GM12878 (cell line): ENCODE data around the gene LCN12. TPM values are rescaled to one million over a fixed set of nuclear protein-coding genes. Genes with fewer than 3 reads are reported as not detected.

ENCODE experiments used
- ATAC-seq: fragments of 200-7000 bp; cut with Tn5 transposase; 3 replicates; pipeline ENCODE4 v1.9.1; 2020; ENCODE audit warnings: mild to moderate bottlenecking, moderate library complexity
- BruUV-seq: library from RNA; stranded (reverse); fragments of 400-500 nt; replicated peaks from 2 replicates; lab custom pipeline; 2021; lab: Mats Ljungman, UMichigan
- CTCF ChIA-PET: fragments of 300-600 bp; sonication (Branson Sonifier 250); formaldehyde crosslinking; extraction: SDS; loops from one replicate; lab custom pipeline; 2021; ENCODE audit warnings: inconsistent platforms; lab: Yijun Ruan, JAX
- POLR2A ChIA-PET: fragments of 350-600 bp; formaldehyde crosslinking; extraction: SDS; loops from one replicate; lab custom pipeline; 2021; ENCODE audit warnings: inconsistent platforms; lab: Charles Lee
- RAD21 ChIA-PET: fragments of 300-600 bp; sonication (Branson Sonifier 250); formaldehyde crosslinking; loops from one replicate; lab custom pipeline; 2023; ENCODE audit warnings: antibody characterized with exemption; ENCODE audit not compliant: unreplicated experiment; lab: Charles Lee
- SMC1A ChIA-PET: fragments of 300-600 bp; sonication (Branson Sonifier 250); formaldehyde crosslinking; loops from one replicate; lab custom pipeline; 2023; ENCODE audit not compliant: unreplicated experiment, uncharacterized antibody; lab: Charles Lee
- DNase-seq: peaks from one replicate; pipeline ENCODE4 v3.0.0-alpha.2; 2011; ENCODE audit warnings: low read depth, low spot score
- FAIRE-seq: peaks from 3 replicates; lab custom pipeline; 2011; peaks lifted over from hg19 to GRCh38; lab: Jason Lieb, UNC
- H2AFZ ChIP-seq: 2 replicates; pipeline ENCODE4 v1.6.0; 2011; ENCODE audit warnings: low read depth, low read length, control low read depth; ENCODE audit not compliant: control insufficient read depth
- H3K27ac ChIP-seq: 2 replicates; pipeline ENCODE4 v1.5.1; 2011; ENCODE audit warnings: control low read depth; ENCODE audit not compliant: control insufficient read depth, insufficient read depth
- H3K27me3 ChIP-seq, 2 experiments: replicated peaks in 1 of 2; 2 replicates each; pipeline versions ENCODE4 v1.6.0 to v1.6.1; 2011; ENCODE audit warnings: low read length in 1 of 2; ENCODE audit not compliant: control insufficient read depth in 2 of 2, insufficient read depth in 2 of 2
- H3K36me3 ChIP-seq, 2 experiments: 2 replicates each; pipeline ENCODE4 v1.5.1; 2011; ENCODE audit warnings: low read length in 1 of 2; ENCODE audit not compliant: control insufficient read depth in 2 of 2, insufficient read depth in 2 of 2
- H3K4me1 ChIP-seq: 2 replicates; pipeline ENCODE4 v1.6.1; 2011; ENCODE audit warnings: mild to moderate bottlenecking, low read length, moderate library complexity, mixed read lengths; ENCODE audit not compliant: control insufficient read depth, insufficient read depth
- H3K4me2 ChIP-seq: 2 replicates; pipeline ENCODE4 v1.6.0; 2011; ENCODE audit warnings: control low read depth; ENCODE audit not compliant: control insufficient read depth, insufficient read depth
- H3K4me3 ChIP-seq: fragments of 200-600 bp; sonication (generic); 2 replicates; pipeline ENCODE4 v1.5.1; 2016
- H3K79me2 ChIP-seq: 2 replicates; pipeline ENCODE4 v1.6.0; 2011; ENCODE audit warnings: low read length; ENCODE audit not compliant: control insufficient read depth, insufficient read depth
- H3K9ac ChIP-seq: 2 replicates; pipeline ENCODE4 v1.8.0; 2011; ENCODE audit warnings: low read length, control low read depth, mixed read lengths; ENCODE audit not compliant: control insufficient read depth, insufficient read depth
- H3K9me3 ChIP-seq: replicated peaks from 3 replicates; pipeline ENCODE4 v1.5.1; 2011; ENCODE audit warnings: mild to moderate bottlenecking, low read length; ENCODE audit not compliant: control insufficient read depth, insufficient read depth
- H4K20me1 ChIP-seq: 2 replicates; pipeline ENCODE4 v1.6.0; 2011; ENCODE audit not compliant: control insufficient read depth, insufficient read depth
- CBFB ChIP-seq: IDR thresholded peaks from 2 replicates; pipeline ENCODE4 v1.6.1; 2016; ENCODE audit warnings: antibody characterized with exemption, low read depth
- CTCF ChIP-seq, 3 experiments: IDR thresholded peaks in 2 of 3; conservative IDR thresholded peaks in 1 of 3; 2 replicates each; pipeline ENCODE4 v1.5.1; 2011; ENCODE audit warnings: low read depth in 3 of 3, low read length in 3 of 3, mild to moderate bottlenecking in 3 of 3, control low read depth in 2 of 3, moderate library complexity in 2 of 3, inconsistent platforms in 1 of 3, mixed read lengths in 1 of 3; ENCODE audit not compliant: control insufficient read depth in 2 of 3, insufficient read depth in 1 of 3; ENCODE audit errors: extremely low read depth in 1 of 3
- E4F1 ChIP-seq: fragments of 450-650 bp; IDR thresholded peaks from 2 replicates; pipeline ENCODE4 v1.6.1; 2018; ENCODE audit warnings: borderline replicate concordance, mild to moderate bottlenecking; ENCODE audit not compliant: partially characterized antibody
- NFYA ChIP-seq: IDR thresholded peaks from 2 replicates; pipeline ENCODE4 v1.6.1; 2011; ENCODE audit warnings: low read depth, mild to moderate bottlenecking, low read length, improper control_type of control experiment, borderline replicate concordance
- RAD21 ChIP-seq: IDR thresholded peaks from 2 replicates; pipeline ENCODE4 v1.6.1; 2011; ENCODE audit warnings: mild to moderate bottlenecking, low read depth, low read length, moderate library complexity; ENCODE audit not compliant: insufficient read depth
- ZNF592 ChIP-seq: fragments of 450-650 bp; IDR thresholded peaks from 2 replicates; pipeline ENCODE4 v1.6.1; 2017; ENCODE audit warnings: mild to moderate bottlenecking, moderate library complexity
- WGBS: methylation state at CpG from one replicate; pipeline ENCODE4 v1.1.6; 2016; ENCODE audit warnings: low lambda C conversion rate; ENCODE audit not compliant: insufficient replicate concordance, insufficient coverage; ENCODE audit errors: missing lambda C conversion rate; 5-methylcytosine and 5-hydroxymethylcytosine counted together
- in situ Hi-C: fragments of 300-500 bp; cut with MboI; formaldehyde crosslinking; loops from 9 replicates; pipeline ENCODE4 v1.14.3; 2018; ENCODE audit warnings: mixed read lengths
- intact Hi-C: fragments of 100-400 bp; cut with micrococcal nuclease; formaldehyde crosslinking; loops from one replicate; pipeline ENCODE4 v1.14.2; 2022; ENCODE audit not compliant: unreplicated experiment
- polyA plus RNA-seq, 11 experiments: library from polyadenylated mRNA; depleted of rRNA in 4 of 11; unstranded in 6 of 11; stranded (reverse) in 5 of 11; fragments of >200 nt; fragmentation: Nextera tagmentation in 4 of 11; fragmentation: Illumina TruSeq in 1 of 11; extraction: Ambion mirVana in 4 of 11; extraction: Trizol in 1 of 11; gene quantifications; 1 replicate in 1 of 11; 2 replicates in 10 of 11; pipeline versions ENCODE4 v1.2.1 to v1.2.3, GENCODE V29; 2011 to 2016; ENCODE audit warnings: inconsistent platforms in 2 of 11, missing spikeins in 2 of 11, low read depth in 1 of 11
- total RNA-seq, 4 experiments: library from RNA; depleted of rRNA in 3 of 4; stranded (reverse); fragments of >200 nt in 3 of 4; fragmentation: Illumina TruSeq in 1 of 4; extraction: Trizol in 1 of 4; gene quantifications; 2 replicates each; pipeline versions ENCODE4 v1.2.1 to v1.2.3, GENCODE V29; 2013 to 2021

LCN12 gene
- total and polyA plus RNA-seq, 10 of the 15 experiments (the other 5 are each of a cell fraction or from before 2014, with no cell fraction given), result 0.06 to 0.64 (median 0.40) TPM; not detected in 3

- TF ChIP-seq ZNF592, result no peak
- TF ChIP-seq, all 136 proteins: peak for 0
Measured at GRCh38 chr9:136974817-136975535, 22.9 kb downstream of the LCN12 start (continued).

GRCh38 chr9:136975644-136976043 is 23.6 kb downstream of the LCN12 start:
- in situ Hi-C loops, result no loop called here
- no peak overlapping the region for H3K27ac ChIP-seq
- ChIA-PET POLR2A (interaction anchor here (0.6 kb wide), 1 partner anchor 225 kb away, joined by 3 read pairs; no protein-coding TSS in a partner anchor), SMC1A (interaction anchor here (1.3 kb wide), 1 partner anchor 27 kb away, joined by 3 read pairs; no protein-coding TSS in a partner anchor), CTCF (interaction anchor here (1.5 to 2.9 kb wide), 2 partner anchors 54 to 60 kb away, joined by 6 to 11 read pairs; no protein-coding TSS in a partner anchor), RAD21 (interaction anchor here (1.3 kb wide), 1 partner anchor 59 kb away, joined by 7 read pairs; no protein-coding TSS in a partner anchor)
- 5% methylated on average over 14 of the region's 14 CpGs for WGBS
- no peak overlapping the region for H3K4me3 ChIP-seq
- no peaks in the 10 kb centered on the region for H3K36me3 ChIP-seq
- H3K9me3 ChIP-seq, result no peaks in the 10 kb centered on the region
- H4K20me1 ChIP-seq, result no peaks in the 10 kb centered on the region
- H3K27me3 ChIP-seq, result no peaks in the 10 kb centered on the region; a peak in 2 of 4 replicates
- ATAC-seq (peak; percentile 25), FAIRE-seq (no peak), DNase-seq (no peak)
- H3K79me2 ChIP-seq, result no peaks in the 10 kb centered on the region
- TF ChIP-seq E4F1 (no peak), NFYA (no peak), RAD21 (0 out of 2 replicates have a peak, but pooled peaks have one; percentile 26), CTCF (IDR thresholded peaks at IDR 0.05 in 2 of 3, conservative IDR thresholded peaks at IDR 0.05 in 1 of 3; ENCODE audit: control insufficient read depth in 2 of 3, extremely low read depth in 1 of 3, insufficient read depth in 1 of 3, low read depth in 3 of 3, low read length in 3 of 3) (peak in 2 of 3 experiments; percentile 7 to 17; a peak in 1 of 6 replicates), CBFB (no peak)
- BruUV-seq, result no TSS peak
- intact Hi-C loops, result no loop called here
- no peak overlapping the region for H3K4me2 ChIP-seq
- H3K4me1 ChIP-seq, result no peaks in the 10 kb centered on the region
- no peak overlapping the region for H2AFZ ChIP-seq
- H3K9ac ChIP-seq, result no peak overlapping the region
